Esophagus muscularis mucosa (tissue), 4 donors: ENCODE measurements around the gene STRADB. TPM values are rescaled to one million over a fixed set of nuclear protein-coding genes. Genes with fewer than 3 reads are reported as not detected.
"Not testable (repeated sequence)": the region's sequence is repeated elsewhere in the genome, so short reads cannot be mapped to it uniquely, and the experiment has no call there.

ENCODE experiments used
- DNase-seq: peaks from one replicate; pipeline ENCODE4 v3.0.0-alpha.2; 2017; ENCODE audit errors: extremely low spot score
- H3K27ac ChIP-seq, 4 donors: fragments of 200-600 bp; sonication (generic); replicated peaks in 1 of 4; 1 replicate in 3 of 4; 2 replicates in 1 of 4; pipeline ENCODE4 v1.5.1; 2016 to 2019; ENCODE audit warnings: mild to moderate bottlenecking in 1 of 4
- H3K27me3 ChIP-seq, 4 donors: fragments of 200-600 bp; sonication (generic); one replicate each; pipeline versions ENCODE4 v1.5.1 to v1.6.0; 2016 to 2019
- H3K36me3 ChIP-seq, 4 donors: fragments of 200-600 bp; sonication (generic); one replicate each; pipeline ENCODE4 v1.5.1; 2016 to 2019
- H3K4me1 ChIP-seq, 4 donors: fragments of 200-600 bp; sonication (generic); one replicate each; pipeline ENCODE4 v1.5.1; 2016 to 2019
- H3K4me3 ChIP-seq, 4 donors: fragments of 200-600 bp; sonication (generic); 1 replicate in 2 of 4; 2 replicates in 2 of 4; pipeline ENCODE4 v1.5.1; 2016 to 2019; ENCODE audit warnings: mild to moderate bottlenecking in 4 of 4, moderate library complexity in 1 of 4
- H3K9me3 ChIP-seq, 4 donors: fragments of 200-600 bp; sonication (generic); 1 replicate in 3 of 4; 2 replicates in 1 of 4; pipeline ENCODE4 v1.5.1; 2016 to 2019
- CTCF ChIP-seq, 3 experiments: fragments of 200-600 bp in 2 of 3; fragments of 450-650 bp in 1 of 3; sonication (generic) in 2 of 3; IDR thresholded peaks; one replicate each; pipeline ENCODE4 v1.5.1; 2017 to 2019; ENCODE audit warnings: antibody characterized with exemption in 3 of 3, mild to moderate bottlenecking in 2 of 3, moderate library complexity in 1 of 3
- EP300 ChIP-seq: sonication (generic); formaldehyde crosslinking; IDR thresholded peaks from one replicate; pipeline ENCODE4 v1.6.1; 2017; ENCODE audit warnings: antibody characterized with exemption
- POLR2A ChIP-seq: fragments of 450-650 bp; IDR thresholded peaks from one replicate; pipeline ENCODE4 v1.6.1; 2017; ENCODE audit warnings: antibody characterized with exemption, moderate library complexity, mild to moderate bottlenecking, low read depth
- POLR2AphosphoS5 ChIP-seq, 2 donors: sonication (generic); formaldehyde crosslinking; IDR thresholded peaks; one replicate each; pipeline ENCODE4 v1.6.1; 2017; ENCODE audit warnings: antibody characterized with exemption in 2 of 2
- WGBS: methylation state at CpG from one replicate; pipeline ENCODE4 v1.1.5; 2018; 5-methylcytosine and 5-hydroxymethylcytosine counted together
- intact Hi-C: fragments of 100-400 bp; cut with DNase I; formaldehyde crosslinking; loops from one replicate; pipeline ENCODE4 v1.15.1; 2023
- total RNA-seq, 4 donors: library from RNA; depleted of rRNA; stranded (reverse); fragments of >200 nt; gene quantifications; one replicate each; pipeline versions ENCODE4 v1.1.0 to v1.2.1, GENCODE V29; 2016

The STRADB gene
- total RNA-seq, 4 donors from 2014 or later = 13.6 to 15.6 (median 14.1) TPM

GRCh38 chr2:201471732-201472393 lies 20.3 kb downstream of the STRADB start:
- Histone ChIP-seq H3K36me3 (peaks cover 28 to 83% (median 61%) of the 10 kb centered on the region in 4 donors), H3K9me3 (no peaks in the 10 kb centered on the region), H3K4me3 (no peak overlapping the region), H3K4me1 (peaks cover 0 to 7% (median 3%) of the 10 kb centered on the region in 4 donors), H3K27ac (no peak overlapping the region), H3K27me3 (no peaks in the 10 kb centered on the region)
- WGBS = 65% methylated on average over 3 of the region's 3 CpGs
- no peak for DNase-seq
- intact Hi-C loops = no loop called here
- TF ChIP-seq POLR2AphosphoS5 (IDR thresholded peaks at IDR 0.05) (no peak), CTCF (IDR thresholded peaks at IDR 0.05) (no peak), POLR2A (no peak), EP300 (no peak)

GRCh38 chr2:201472411-201472810 lies 20.9 kb downstream of the STRADB start:
- WGBS = 79% methylated on average over 3 of the region's 3 CpGs

GRCh38 chr2:201482543-201482942 lies 31.0 kb downstream of the STRADB start:
- Histone ChIP-seq H3K36me3 (peaks cover 22 to 49% (median 34%) of the 10 kb centered on the region in 4 donors), H3K4me1 (no peaks in the 10 kb centered on the region), H3K4me3 (no peak overlapping the region), H3K9me3 (no peaks in the 10 kb centered on the region), H3K27ac (no peak overlapping the region), H3K27me3 (no peaks in the 10 kb centered on the region)
- TF ChIP-seq POLR2A = no peak
- TF ChIP-seq EP300 = no peak
- no peak for TF ChIP-seq CTCF (IDR thresholded peaks at IDR 0.05)
- no peak for TF ChIP-seq POLR2AphosphoS5 (IDR thresholded peaks at IDR 0.05)
- WGBS = 92% methylated on average over 2 of the region's 4 CpGs
- DNase-seq = no peak
- intact Hi-C loops = no loop called here

More at GRCh38 chr2:201472411-201472810, 20.9 kb downstream of the STRADB start:
- no peaks in the 10 kb centered on the region for H3K9me3 ChIP-seq
- DNase-seq = no peak
- TF ChIP-seq POLR2AphosphoS5 (IDR thresholded peaks at IDR 0.05) = no peak
- no peak for TF ChIP-seq POLR2A
- no peak for TF ChIP-seq EP300
- TF ChIP-seq CTCF (IDR thresholded peaks at IDR 0.05) = no peak
- peaks cover 0 to 7% (median 0%) of the 10 kb centered on the region in 4 donors for H3K4me1 ChIP-seq
- H3K27me3 ChIP-seq = no peaks in the 10 kb centered on the region
- intact Hi-C loops = no loop called here
- H3K36me3 ChIP-seq = peaks cover 28 to 83% (median 61%) of the 10 kb centered on the region in 4 donors
- no peak overlapping the region for H3K4me3 ChIP-seq
- no peak overlapping the region for H3K27ac ChIP-seq

- Histone ChIP-seq H3K27ac (no peak overlapping the region), H3K4me3 (no peak overlapping the region), H3K4me1 (no peaks in the 10 kb centered on the region), H3K27me3 (no peaks in the 10 kb centered on the region), H3K9me3 (no peaks in the 10 kb centered on the region), H3K36me3 (peaks cover 16 to 41% (median 26%) of the 10 kb centered on the region in 4 donors)
- TF ChIP-seq POLR2AphosphoS5 (IDR thresholded peaks at IDR 0.05) (no peak), POLR2A (no peak), EP300 (no peak), CTCF (IDR thresholded peaks at IDR 0.05) (no peak)
- DNase-seq = no peak
- 0% methylated on average over 1 of the region's 1 CpG for whole genome bisulfite sequencing
- intact Hi-C loops = no loop called here
Measured at GRCh38 chr2:201483342-201483741, 31.8 kb downstream of the STRADB start.

GRCh38 chr2:201483758-201484157 lies 32.2 kb downstream of the STRADB start:
- H3K4me3 ChIP-seq, H3K4me1 ChIP-seq, DNase-seq, H3K27ac ChIP-seq, H3K27me3 ChIP-seq, H3K9me3 ChIP-seq, intact Hi-C loops: not testable (repeated sequence)
- H3K36me3 ChIP-seq = peaks cover 14 to 37% (median 22%) of the 10 kb centered on the region in 4 donors
- 83% methylated on average over 4 of the region's 4 CpGs for WGBS
